Gastroesophageal sphincter (tissue), 3 donors: ENCODE measurements around the gene CD3E.

ENCODE experiments used
- CTCF ChIP-seq, 4 experiments: fragments of 200-600 bp in 2 of 4; fragments of 450-650 bp in 2 of 4; sonication (generic) in 1 of 4; IDR thresholded peaks; one replicate each; pipeline ENCODE4 v1.5.1; 2017 to 2019; ENCODE audit warnings: antibody characterized with exemption in 4 of 4, mild to moderate bottlenecking in 2 of 4, moderate library complexity in 2 of 4
- EP300 ChIP-seq: sonication (generic); formaldehyde crosslinking; IDR thresholded peaks from one replicate; pipeline ENCODE4 v1.6.1; 2017; ENCODE audit warnings: antibody characterized with exemption, mild to moderate bottlenecking
- POLR2A ChIP-seq, 2 donors: fragments of 450-650 bp; IDR thresholded peaks; one replicate each; pipeline ENCODE4 v1.6.1; 2017; ENCODE audit warnings: antibody characterized with exemption in 2 of 2, mild to moderate bottlenecking in 2 of 2, moderate library complexity in 1 of 2
- POLR2AphosphoS5 ChIP-seq: sonication (generic); formaldehyde crosslinking; IDR thresholded peaks from one replicate; pipeline ENCODE4 v1.6.1; 2017; ENCODE audit warnings: antibody characterized with exemption

GRCh38 chr11:118264569-118265465 lies 39.7 kb upstream of the CD3E start:
- TF ChIP-seq POLR2AphosphoS5 (no peak), CTCF (IDR thresholded peaks at IDR 0.05) (no peak), POLR2A (IDR thresholded peaks at IDR 0.05) (no peak), EP300 (no peak)
